Measurements from ENCODE around the gene ZC3H6.

The ZC3H6 gene

GRCh38 chr2:112275311-112275886 lies at the start of gene ZC3H6:
Gene ZC3H6, plus strand, starts transcription at chr2:112275597. Its CDS starts 398 bp downstream, at chr2:112275995.
- peak; percentile 71 for DNase-seq

- DNase-seq, result no peak
These were observed 46.0 kb upstream of the ZC3H6 start for GRCh38 chr2:112229348-112229747.

- DNase-seq, result no peak
These were observed 45.0 kb upstream of the ZC3H6 start for GRCh38 chr2:112230371-112230770.

- no peak for DNase-seq
These were observed 35.5 kb upstream of the ZC3H6 start for GRCh38 chr2:112239862-112240261.

GRCh38 chr2:112242384-112242783 lies 33.0 kb upstream of the ZC3H6 start:
- no peak for DNase-seq

GRCh38 chr2:112243233-112243632 lies 32.2 kb upstream of the ZC3H6 start:
- DNase-seq, result no peak

GRCh38 chr2:112244854-112245253 lies 30.5 kb upstream of the ZC3H6 start:
- DNase-seq, result no peak

GRCh38 chr2:112251271-112251670 lies 24.1 kb upstream of the ZC3H6 start:
- no peak for DNase-seq

GRCh38 chr2:112253261-112253815 lies 22.1 kb upstream of the ZC3H6 start:
- DNase-seq, result no peak

- DNase-seq, result peak; percentile 56
These were observed 20.7 kb upstream of the ZC3H6 start, which contains the start of gene ZC3H8 for GRCh38 chr2:112254466-112255240. Gene ZC3H8, minus strand, starts transcription at chr2:112255042. Its CDS starts 61 bp downstream, at chr2:112254981.

- DNase-seq, result no peak
These were observed 19.5 kb upstream of the ZC3H6 start for GRCh38 chr2:112255875-112256274.

GRCh38 chr2:112256654-112257053 lies 18.7 kb upstream of the ZC3H6 start:
- DNase-seq, result no peak

- DNase-seq, result no peak
These were observed 17.8 kb upstream of the ZC3H6 start for GRCh38 chr2:112257575-112257974.

- peak; percentile 23 for DNase-seq
These were observed 15.7 kb upstream of the ZC3H6 start for GRCh38 chr2:112259509-112260294.

GRCh38 chr2:112260295-112260625 lies 15.1 kb upstream of the ZC3H6 start:
- DNase-seq, result no peak

GRCh38 chr2:112262876-112263275 lies 12.5 kb upstream of the ZC3H6 start:
- no peak for DNase-seq

- DNase-seq, result no peak
These were observed 6.8 kb upstream of the ZC3H6 start for GRCh38 chr2:112268547-112268946.

GRCh38 chr2:112272669-112273068 lies 2.7 kb upstream of the ZC3H6 start:
- no peak for DNase-seq

- DNase-seq, result no peak
These were observed 2.0 kb upstream of the ZC3H6 start for GRCh38 chr2:112273349-112273748.

- DNase-seq, result peak; percentile 36
These were observed 733 bp downstream of the ZC3H6 start for GRCh38 chr2:112275887-112276773.

GRCh38 chr2:112276954-112277353 lies 1.6 kb downstream of the ZC3H6 start:
- DNase-seq, result no peak

- DNase-seq, result no peak
These were observed 2.3 kb downstream of the ZC3H6 start for GRCh38 chr2:112277596-112278220.
